Fibroblast of pulmonary artery (primary cell): ENCODE measurements around the gene ZNF407.

Experiments
- DNase-seq: peaks from one replicate; pipeline ENCODE4 v3.0.0-alpha.2; 2010; ENCODE audit warnings: low read depth
- H3K4me3 ChIP-seq: replicated peaks from 2 replicates; pipeline ENCODE4 v1.5.1; 2011; ENCODE audit warnings: low read depth, mild to moderate bottlenecking, control low read depth, low read length, moderate library complexity
- TF ChIP-seq, protein P1 (sequence below): IDR thresholded peaks from 2 replicates; pipeline ENCODE4 v1.5.1; 2011; ENCODE audit warnings: mild to moderate bottlenecking, control low read depth, low read length, inconsistent platforms; ENCODE audit errors: missing control alignments

The ZNF407 gene

DNA sequence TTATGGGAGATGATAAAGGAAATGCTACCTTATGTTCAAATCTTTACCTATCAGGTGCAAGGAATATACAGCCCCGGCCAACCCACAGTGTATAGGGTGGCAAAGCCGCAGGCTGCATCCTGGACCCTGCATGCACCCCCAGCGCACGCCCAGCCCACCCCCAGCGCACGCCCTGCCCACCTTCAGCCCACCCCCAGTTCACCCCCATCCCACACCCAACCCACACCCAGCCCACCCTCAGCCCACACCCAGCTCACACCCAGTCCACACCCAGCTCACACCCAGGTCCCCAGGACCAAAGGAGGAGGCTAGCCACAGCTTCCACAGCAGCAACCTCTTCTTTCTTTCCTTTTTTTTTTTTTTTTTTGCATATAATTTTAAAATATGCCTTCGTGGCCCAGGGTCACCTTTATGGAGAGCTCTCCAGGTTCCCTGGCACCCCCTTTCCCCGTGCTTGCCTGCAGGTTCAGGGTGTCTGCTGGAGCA lies 490.4 kb downstream of the ZNF407 start:
- H3K4me3 ChIP-seq = no peak overlapping the region
- TF ChIP-seq, protein P1, sequence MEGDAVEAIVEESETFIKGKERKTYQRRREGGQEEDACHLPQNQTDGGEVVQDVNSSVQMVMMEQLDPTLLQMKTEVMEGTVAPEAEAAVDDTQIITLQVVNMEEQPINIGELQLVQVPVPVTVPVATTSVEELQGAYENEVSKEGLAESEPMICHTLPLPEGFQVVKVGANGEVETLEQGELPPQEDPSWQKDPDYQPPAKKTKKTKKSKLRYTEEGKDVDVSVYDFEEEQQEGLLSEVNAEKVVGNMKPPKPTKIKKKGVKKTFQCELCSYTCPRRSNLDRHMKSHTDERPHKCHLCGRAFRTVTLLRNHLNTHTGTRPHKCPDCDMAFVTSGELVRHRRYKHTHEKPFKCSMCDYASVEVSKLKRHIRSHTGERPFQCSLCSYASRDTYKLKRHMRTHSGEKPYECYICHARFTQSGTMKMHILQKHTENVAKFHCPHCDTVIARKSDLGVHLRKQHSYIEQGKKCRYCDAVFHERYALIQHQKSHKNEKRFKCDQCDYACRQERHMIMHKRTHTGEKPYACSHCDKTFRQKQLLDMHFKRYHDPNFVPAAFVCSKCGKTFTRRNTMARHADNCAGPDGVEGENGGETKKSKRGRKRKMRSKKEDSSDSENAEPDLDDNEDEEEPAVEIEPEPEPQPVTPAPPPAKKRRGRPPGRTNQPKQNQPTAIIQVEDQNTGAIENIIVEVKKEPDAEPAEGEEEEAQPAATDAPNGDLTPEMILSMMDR = no peak
- no peak for DNase-seq

DNA sequence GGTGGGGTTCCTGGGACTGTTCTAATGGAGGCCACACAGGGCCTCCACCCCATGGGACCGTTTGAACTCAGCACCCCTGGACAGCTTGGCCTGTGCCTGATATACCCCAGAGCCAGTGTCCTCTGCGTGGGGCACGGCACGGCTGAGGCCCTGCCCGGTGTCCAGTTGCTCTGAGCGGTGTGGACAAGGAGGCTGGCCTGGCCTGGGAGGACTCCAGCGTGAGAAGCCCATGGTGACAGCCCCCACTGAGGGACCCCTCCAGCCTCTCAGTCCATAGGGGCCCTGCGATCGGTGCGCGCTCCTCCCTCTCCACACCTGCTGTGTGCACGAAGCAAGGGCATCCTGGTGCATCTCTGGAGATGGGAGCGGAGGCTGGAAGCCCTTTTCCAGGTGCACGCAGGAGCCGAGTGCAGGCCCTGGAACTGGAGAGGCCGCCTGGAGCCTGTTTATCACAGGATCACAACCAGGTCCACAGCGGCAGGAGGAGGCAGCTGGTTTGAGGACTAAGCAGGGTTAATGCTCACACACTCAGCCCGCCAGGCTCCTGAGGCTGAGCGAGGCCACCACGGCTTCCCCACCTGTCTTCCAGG lies 491.0 kb downstream of the ZNF407 start:
- TF ChIP-seq, protein P1 = no peak
- DNase-seq = no peak
- no peak overlapping the region for H3K4me3 ChIP-seq

DNA sequence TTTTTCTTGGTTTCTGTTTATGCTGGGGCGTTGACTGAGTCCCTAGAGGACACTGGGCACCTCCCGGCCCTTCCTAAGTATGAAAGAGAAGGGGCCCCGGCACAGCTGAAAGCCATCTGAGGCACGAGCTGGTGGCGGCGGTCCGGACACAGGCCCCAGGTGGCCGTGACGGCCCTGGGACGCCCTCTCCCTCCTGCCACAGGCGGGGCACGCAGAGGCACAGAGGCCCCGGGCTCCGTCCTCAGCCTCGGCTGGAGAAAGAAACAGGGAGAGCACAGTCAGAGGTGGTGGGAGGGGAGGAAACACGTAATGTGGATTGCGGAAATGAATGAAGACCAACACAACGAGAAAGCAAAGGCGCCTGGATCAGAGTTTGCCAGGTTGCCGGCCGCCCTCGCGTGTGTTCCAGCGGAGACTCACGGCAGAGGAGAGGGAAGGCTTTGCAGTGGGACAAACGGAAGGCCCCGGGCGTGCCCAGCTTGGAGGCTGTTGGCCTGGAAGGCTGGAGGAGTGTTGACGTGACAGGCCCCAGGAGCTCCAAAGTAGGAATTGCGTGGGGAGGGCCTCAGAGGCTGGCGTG lies 492.2 kb downstream of the ZNF407 start:
- no peak overlapping the region for H3K4me3 ChIP-seq
- TF ChIP-seq, protein P1 = no peak
- no peak for DNase-seq

DNA sequence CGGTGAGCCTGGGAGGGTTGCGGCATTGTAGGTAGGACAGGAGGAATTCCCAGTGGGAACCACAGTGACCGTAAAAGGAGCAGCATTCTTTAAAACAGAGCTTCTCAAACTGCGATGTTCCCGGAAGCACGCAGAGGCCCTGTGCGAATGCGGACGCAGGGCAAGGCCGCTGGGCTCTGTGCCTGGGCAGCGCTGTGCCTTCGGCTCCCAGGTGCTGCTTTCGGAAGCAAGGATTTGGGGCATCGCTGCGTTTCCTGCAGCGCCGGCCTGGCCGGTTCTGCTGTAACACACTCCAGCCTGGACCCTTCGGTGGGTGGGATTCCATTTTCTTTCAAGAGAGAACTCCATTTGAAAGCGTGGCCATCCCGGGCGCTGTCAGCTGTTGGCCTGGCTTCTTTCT lies 492.7 kb downstream of the ZNF407 start:
- no peak overlapping the region for H3K4me3 ChIP-seq
- TF ChIP-seq, protein P1 = no peak
- no peak for DNase-seq

DNA sequence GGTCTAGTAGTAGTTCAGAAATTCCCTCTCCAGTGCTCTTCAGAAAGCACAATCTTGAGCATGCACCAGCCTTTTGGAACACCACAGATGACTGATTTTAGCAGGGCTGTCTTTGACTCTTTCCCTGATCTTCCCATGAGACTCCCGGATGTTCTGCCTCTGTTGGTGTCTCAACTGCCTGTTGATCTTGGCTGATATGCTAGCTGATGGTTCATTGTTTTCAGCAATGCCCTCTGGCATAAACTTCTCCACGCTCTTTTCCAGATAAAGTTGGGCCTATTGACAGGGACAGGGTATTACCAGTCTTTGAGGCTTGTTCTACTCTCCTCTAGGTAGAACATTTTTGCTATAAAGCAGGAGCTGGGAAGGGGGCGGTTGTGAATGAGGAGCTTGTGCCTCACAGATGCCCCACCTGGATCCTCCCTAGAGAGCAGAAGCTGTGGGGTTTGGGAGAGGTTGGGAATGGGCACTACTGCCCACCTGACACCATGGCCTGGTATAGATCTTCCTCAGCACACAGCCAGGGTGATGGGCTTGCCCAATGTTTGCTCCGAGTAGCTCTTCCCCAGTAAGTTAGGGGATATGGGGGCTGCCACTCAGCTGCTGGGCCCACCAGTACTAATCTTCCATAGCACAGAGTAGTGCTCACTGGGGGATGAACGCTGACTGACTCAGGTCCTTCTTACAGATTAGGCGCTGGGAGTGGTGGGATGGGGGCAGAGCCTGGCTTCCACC lies 500.0 kb downstream of the ZNF407 start:
- no peak for DNase-seq
- no peak overlapping the region for H3K4me3 ChIP-seq
- TF ChIP-seq, protein P1 = no peak

DNA sequence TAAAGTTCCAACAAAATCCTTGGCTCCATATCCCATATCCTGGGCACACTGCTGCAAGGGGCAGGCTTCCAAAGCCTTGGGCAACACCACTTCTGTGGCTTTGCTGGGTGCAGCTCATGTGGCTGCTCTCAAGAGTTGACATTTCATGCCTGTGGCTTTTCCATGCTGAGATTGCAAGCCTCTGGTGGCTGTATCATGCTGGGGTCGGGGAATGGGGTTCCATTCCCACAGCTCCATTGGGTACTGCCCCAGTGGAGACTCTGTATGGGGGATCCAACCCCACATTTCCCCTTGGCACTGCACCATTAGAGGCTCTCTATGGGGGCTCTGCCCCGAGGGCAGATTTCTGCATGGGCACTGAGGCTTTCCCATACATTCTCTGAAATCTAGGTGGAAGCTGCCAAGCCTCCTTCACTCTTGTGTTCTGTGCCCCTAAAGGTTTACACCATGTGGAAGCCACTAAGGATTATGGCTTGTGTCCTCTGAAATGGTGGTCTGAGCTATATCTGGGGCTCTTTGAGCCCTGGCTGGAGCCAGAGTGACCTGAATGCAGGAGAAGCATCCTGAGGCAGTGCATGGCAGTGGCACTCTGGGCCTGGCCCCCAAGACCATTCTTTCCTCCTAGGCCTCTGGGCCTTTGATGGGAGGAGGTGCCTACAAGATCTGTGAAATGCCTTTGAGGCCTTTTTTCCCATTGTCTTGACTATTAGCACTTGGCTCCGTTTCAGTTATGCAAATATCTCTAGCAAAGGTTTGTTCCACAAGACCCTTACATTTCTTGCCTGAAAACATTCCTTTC lies 503.4 kb downstream of the ZNF407 start:
- no peak overlapping the region for H3K4me3 ChIP-seq
- no peak for DNase-seq
- TF ChIP-seq, protein P1 = no peak
